Measurements from ENCODE around the gene ADGRB2.

ADGRB2 gene

GRCh38 chr1:31782421-31783410, 18.6 kb upstream of the ADGRB2 start:
- no peak for DNase-seq

GRCh38 chr1:31781756-31782371, 17.7 kb upstream of the ADGRB2 start:
- DNase-seq, result no peak

GRCh38 chr1:31781138-31781755, 17.1 kb upstream of the ADGRB2 start:
- no peak for DNase-seq

- DNase-seq, result no peak
Measured at GRCh38 chr1:31780632-31781031, 16.5 kb upstream of the ADGRB2 start.

DNA sequence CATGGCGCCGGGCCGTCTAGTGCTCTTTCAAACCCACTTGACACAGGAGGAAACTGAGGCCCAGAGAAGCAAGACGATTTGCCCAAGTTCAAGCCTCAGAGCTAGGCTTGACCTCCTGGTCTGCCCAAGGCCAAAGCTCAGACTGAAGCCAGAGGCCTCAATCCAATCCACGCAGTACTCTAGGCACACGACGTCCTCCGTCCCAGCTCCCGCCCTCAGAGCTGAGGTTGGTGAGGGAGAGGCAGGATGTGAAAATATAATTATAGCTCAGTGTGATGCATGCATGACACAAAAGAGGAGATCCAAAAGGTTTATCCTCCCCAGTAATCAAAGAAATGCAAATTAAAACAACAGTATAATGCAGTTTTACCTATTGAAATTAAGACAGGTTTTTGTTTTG, 15.5 kb upstream of the ADGRB2 start:
- no peak for DNase-seq

DNA sequence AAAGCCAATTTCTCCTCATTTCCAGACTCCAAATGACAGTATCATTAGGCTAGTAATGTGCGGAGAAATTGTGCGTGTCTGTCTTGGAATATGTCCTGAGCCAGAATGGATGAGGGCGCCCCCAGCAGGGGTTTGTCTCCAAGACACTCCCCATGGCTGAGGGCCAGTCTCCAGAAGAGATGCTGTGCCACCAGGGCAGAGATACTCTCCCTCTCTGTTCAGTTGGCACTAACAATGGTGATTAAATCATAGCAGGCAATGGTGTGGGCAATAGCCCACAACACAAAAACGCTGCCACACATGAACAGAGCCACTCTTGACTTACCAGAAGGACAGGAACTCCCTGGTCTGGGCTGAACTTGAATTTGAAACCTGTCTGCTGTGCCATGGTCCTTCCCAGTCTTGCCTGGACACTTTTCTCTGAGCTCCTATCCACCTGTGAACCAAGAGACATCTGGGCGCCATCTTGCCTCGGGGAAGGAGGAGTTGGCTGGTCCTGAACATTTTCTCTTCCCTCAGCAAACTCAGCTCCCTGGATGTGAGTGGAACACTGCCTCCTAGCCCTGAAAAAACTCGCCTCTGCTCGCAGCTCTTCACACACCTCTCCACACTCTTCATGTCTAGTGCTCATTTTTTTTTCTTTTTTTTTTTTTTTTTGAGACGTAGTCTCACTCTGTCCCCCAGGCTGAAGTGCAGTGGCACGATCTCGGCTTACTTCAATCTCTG, 14.8 kb upstream of the ADGRB2 start:
- DNase-seq, result no peak

DNA sequence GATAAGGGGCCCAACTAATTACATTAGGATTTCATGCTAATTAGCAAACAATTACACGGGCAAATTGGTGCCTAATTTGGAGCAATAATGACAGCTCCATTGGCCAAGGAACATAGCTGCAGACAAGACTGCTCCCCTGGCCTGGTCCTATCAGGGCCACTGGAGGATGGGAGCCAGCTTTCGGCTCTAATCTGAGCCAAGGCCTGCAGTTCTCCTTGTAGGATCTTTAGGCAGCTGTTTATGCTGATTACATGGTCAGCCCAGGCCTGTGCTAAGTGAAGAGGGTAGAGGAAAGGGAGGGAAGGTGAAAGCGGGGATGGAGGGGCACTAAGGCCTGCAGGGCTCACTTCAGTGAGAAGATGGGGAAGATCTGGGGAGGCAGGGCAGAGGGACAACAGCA, 12.4 kb upstream of the ADGRB2 start:
- no peak for DNase-seq

GRCh38 chr1:31776032-31776431, 11.9 kb upstream of the ADGRB2 start:
- DNase-seq, result no peak

GRCh38 chr1:31775210-31775999, 11.3 kb upstream of the ADGRB2 start:
- DNase-seq, result no peak

- DNase-seq, result no peak
Measured at GRCh38 chr1:31774495-31774894, 10.4 kb upstream of the ADGRB2 start.

DNA sequence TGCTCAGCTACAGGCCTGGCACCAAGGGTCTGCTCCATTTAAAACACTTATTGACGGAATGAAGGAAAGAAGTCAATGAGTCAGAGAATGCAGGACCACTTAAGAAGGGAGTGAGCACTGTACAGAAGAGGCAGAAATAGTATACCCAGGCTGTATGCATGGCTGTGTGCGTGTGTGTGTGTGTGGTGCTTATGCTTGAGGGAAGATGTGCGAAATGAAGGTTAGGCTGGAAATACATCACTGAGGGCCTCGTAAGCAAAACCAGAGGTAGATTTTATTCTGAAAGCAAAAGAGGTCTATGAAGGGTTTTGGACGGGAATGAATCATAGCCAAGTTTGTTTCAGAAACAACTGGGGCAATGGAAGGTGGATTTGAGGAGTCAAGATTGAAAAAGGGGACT, 9.7 kb upstream of the ADGRB2 start:
- DNase-seq, result no peak

GRCh38 chr1:31772669-31773248, 8.6 kb upstream of the ADGRB2 start:
- no peak for DNase-seq

- peak; percentile 69 to 72 for DNase-seq
Measured at GRCh38 chr1:31771891-31772668, 7.9 kb upstream of the ADGRB2 start.

- DNase-seq, result no peak
Measured at GRCh38 chr1:31769720-31770390, 5.7 kb upstream of the ADGRB2 start.

GRCh38 chr1:31768939-31769704, 5.0 kb upstream of the ADGRB2 start:
- peak; percentile 49 to 56 for DNase-seq

DNA sequence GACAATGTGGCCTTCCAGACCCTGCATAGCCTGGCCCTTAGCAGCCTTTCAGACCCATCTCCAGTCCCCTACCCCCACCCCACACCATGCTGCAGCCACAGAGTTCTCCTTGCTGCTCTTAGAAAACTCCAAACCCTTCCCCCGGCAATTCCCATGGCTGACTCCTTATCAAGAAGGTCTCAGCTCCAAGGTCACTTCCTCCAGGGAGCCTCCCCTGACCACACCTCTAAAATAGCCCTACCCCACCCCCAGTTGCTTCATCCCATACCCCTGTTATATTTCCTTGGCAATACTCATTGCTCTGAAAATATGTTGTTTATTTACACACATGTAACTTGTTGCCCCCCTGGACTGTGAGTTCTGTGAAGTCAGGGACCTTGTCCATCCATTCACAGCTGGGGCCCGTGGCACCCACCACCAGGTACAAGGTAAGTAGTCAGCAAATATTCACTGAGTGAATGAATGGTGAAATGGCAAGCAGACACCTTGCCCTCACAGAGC, 4.3 kb upstream of the ADGRB2 start:
- no peak for DNase-seq

DNA sequence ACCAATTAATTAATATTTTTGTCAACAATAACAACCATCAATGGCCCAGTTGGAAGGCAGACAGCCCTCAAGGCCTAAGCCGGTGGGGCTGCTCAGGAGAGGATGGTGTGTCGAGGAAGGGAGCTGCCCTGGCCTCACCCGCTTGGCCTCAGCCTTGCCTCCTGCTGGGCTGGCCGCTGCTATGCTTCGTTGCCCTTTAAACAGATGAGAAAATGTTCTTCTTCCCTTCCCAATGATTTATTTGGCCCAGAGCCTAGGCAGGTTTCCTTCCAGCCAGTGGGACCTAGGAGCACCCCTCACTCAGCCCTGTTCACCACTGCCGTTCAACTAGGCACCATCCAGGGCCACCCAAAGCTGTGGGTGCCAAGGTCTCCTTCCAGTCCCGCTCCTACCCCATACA, 3.1 kb upstream of the ADGRB2 start:
- DNase-seq, result no peak

DNA sequence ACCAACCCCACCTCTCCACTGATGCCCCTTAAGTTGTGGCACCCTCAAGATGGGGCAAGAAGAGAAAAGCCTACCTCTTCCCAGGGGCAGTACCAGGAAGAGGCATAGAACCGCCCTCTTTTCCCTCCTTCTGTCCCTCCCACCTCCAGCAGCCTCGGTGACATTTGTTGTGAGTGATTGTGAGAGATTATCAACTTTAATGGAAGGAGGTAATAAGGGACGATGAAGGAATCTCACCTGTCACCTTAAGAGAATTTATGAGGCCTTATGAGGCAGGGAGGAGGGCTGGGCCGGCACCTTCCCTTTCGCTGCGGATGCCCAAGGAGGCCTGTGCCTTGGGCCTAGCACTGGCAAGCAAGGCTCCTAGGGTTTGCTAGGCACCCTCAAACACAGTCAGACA, 1.4 kb upstream of the ADGRB2 start:
- no peak for DNase-seq

- DNase-seq, result peak; percentile 50 to 55
Measured at GRCh38 chr1:31765041-31765467, 914 bp upstream of the ADGRB2 start.

Data from activated T-cell treated with anti-CD3 and anti-CD28 coated beads, Interleukin-2, amount 50 U/mL, for 48 hours (primary cell).